GM21528 (cell line): ENCODE measurements around the gene ABLIM1.

Experiments
- ATAC-seq: cut with Tn5 transposase; IDR thresholded peaks from one replicate; pipeline ENCODE4 v1.9.1; 2021; ENCODE audit warnings: mild to moderate bottlenecking, moderate library complexity; ENCODE audit not compliant: unreplicated experiment, low FRiP score

The ABLIM1 gene

GRCh38 chr10:114593816-114594468 is 64.1 kb downstream of the ABLIM1 start:
- no peak for ATAC-seq

- no peak for ATAC-seq
Measured at GRCh38 chr10:114593240-114593792, 64.8 kb downstream of the ABLIM1 start.

- ATAC-seq: no peak
Measured at GRCh38 chr10:114590993-114591392, 67.1 kb downstream of the ABLIM1 start.

DNA sequence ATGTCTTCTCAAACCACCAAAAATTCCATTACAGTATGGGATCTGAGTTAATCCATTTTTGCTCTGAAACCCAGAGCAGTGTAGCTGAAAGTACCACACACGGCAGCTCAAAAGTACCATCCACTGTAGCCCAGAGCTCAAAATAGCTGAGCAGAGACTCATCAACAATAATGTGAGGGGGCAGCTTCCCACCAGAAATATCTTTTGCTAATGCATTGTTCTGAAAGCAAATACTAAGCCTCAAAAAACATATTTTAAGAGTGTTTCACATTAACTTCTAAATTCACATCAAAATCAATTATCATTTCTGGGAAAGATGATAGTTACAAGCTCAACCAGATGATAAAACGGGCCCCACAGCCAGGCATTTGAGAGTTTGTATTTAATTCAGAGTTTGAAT is 73.7 kb downstream of the ABLIM1 start:
- no peak for ATAC-seq

DNA sequence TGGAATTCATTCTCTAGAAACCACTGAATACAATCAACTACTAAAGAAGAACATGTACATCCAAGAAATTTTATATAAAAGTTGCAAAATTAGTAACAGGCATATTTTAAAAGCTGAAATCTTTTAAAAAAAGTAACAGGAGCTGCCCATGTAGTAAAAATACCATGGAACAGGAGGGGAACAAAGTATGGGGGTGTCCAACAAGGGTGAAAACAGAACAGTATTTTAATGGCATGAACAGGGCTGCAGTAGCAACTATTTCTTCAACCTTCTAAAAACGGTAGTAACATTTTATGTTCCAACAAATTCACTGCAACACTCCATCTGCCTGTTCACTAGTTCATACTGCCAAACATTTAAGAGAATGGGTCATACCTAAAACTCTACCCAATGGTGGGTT is 77.0 kb downstream of the ABLIM1 start:
- no peak for ATAC-seq

DNA sequence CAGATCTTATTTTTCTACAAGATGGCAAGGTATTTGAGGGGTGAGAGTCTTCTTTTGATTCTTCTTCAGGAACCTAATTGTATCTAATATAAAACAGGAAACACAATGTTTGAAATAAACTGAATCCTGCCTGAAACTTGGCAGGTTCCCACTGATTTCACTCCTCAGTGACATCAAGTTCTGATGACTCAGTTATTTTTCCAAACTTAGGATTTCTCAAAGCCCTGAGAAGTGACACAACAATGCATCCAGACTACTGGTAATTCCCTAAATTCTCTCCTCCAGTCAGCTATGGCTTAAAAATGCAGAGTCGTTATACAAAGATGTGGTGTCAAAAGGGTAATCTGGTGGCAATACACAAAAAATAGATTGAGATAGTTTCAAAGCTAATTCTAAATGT is 80.9 kb downstream of the ABLIM1 start:
- ATAC-seq: no peak

GRCh38 chr10:114576716-114577115 is 81.4 kb downstream of the ABLIM1 start:
- ATAC-seq: no peak

- no peak for ATAC-seq
Measured at GRCh38 chr10:114576132-114576487, 82.0 kb downstream of the ABLIM1 start.

GRCh38 chr10:114575417-114576131 is 82.5 kb downstream of the ABLIM1 start:
- no peak for ATAC-seq

DNA sequence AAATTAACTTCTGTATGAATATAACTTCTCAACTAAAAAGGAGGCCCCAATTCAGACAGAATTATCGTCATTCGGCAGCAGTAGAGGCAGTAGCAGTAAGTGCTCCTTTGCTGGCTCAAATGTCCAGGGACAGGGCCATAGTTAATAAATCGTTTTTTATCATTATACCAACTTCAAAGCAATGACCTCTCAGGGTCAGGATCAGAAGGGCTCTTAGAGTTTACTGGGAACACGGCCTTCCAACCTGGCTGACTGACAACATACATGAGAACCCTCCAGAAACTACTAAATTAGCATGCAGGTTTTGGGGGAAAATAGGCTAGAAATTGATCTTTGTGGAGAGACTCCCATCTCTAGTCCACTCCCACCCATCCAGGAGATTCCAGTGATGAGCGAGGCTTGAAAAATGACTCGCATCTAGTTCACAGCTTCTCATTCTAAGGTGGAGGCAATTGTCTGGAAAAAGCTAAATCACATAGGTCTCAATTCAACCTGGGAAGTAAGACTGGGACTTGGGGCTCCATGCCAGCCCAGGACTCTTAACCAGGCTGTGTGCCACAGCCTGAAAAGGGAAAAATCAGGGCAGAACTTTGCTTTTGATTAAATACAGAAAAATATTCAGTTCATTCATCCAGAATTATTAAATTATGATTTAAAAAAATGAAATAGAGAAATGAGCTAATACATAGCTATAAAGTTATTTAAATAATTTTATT is 84.6 kb downstream of the ABLIM1 start:
- ATAC-seq: no peak

DNA sequence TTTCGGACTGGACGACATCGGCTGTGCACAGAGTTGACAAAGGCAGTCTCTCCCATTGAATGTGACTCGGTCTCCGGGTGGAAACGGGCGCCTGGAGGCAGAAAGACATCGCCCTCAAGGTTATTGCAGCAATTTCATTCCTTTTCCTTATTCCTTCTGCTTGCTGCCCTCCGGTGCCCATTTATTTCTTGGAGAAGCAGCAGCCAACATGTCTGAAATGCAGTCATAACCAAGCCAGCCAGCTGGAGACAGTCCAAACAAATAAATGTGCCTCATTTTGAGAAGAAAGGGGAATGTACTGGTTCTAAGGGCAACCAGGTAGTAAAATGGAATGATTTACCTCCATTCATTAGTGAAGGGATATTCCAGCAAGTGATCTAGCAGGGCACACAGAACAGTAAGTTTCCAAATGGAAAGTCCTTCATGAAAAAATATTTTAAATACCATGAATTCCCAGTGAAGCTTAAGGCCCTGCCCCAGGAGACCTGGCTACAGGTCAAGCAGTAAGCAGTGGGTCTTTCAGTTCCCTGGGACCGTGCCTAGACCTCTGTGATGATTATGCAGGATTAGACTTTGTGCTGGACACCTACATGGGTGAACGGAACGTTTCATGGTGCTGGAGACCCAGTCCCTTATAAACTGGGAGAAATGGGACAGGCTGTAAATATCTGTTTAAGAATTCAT is 86.6 kb downstream of the ABLIM1 start:
- no peak for ATAC-seq

- no peak for ATAC-seq
Measured at GRCh38 chr10:114566064-114566463, 92.0 kb downstream of the ABLIM1 start.

GRCh38 chr10:114565066-114565465 is 93.0 kb downstream of the ABLIM1 start:
- no peak for ATAC-seq

- no peak for ATAC-seq
Measured at GRCh38 chr10:114561008-114561523, 97.0 kb downstream of the ABLIM1 start.

DNA sequence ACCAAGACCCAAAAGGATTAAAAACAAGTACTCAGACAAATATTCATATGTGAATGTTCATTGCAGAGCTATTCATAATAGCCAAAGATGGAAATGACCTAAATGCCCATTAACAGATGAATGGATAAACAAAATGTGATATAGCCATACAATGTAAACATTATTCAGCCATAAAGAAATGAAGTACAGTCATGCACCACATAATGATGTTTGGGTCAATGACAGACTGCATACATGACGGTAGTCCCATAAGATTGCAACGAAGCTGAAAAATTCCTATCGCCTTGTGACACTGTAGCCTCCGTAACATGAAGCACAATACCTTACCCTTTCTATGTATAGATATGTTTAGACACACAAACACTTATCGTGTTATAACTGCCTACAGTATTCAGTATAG is 97.9 kb downstream of the ABLIM1 start:
- ATAC-seq: no peak

- no peak for ATAC-seq
Measured at GRCh38 chr10:114559636-114560035, 98.4 kb downstream of the ABLIM1 start.

DNA sequence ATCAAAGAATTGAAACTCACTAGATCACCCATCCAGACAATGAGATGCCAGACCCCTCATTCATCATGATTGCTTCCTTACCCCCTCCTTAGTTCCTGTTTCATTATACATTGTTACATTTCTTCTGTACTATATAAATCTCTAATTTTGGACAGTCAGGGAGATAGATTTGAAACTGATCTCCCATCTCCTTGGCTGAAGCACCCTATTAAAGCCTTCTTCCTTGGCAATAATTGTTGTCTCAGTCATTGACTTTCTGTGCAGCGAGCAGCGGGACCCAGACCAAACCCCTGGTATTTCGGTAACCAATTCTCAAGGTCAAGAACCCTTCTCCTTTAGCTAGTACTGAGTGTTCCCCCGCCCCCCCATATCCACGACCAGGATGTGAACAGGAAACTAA is 100.2 kb downstream of the ABLIM1 start:
- no peak for ATAC-seq

DNA sequence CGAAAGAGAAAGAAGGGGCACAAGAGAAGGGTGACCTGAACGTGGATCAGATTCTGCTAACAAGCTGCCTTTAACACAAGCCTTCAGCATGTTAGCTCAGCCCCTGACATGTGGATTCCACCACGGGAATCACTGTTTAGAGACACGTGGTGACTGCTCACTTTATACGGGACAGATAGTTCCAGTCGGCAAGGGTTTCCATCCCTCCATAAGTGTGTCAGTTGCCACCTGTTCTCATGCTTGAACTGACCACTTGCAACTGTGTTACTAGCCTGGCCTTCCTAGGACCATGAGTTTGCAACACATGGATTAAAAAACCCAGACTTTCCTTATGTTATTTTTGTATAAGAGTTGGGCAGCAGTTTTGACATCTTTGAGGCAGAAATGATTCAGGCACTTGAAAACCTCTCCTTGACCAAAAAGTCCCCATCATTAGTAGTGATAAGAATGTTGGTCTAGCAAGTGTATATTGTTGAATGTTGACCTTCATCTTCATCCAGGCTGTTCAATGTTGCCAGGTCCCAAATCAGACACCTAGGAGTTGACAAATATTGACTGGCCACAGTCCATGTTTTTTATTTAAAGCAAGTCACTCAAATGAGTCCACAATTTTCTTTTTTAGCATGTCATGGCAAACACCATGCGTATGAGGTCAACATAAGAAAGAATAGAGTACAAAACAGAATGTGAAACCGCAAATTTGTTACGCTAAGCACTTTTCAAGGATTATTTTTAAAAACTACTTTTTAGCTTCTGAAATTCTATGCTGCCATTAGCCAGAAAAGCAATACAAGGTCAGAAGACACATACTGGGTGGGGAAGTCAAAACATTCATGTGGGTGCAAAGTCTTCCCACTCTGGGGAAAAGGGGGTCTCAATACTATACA is 101.6 kb downstream of the ABLIM1 start:
- no peak for ATAC-seq

GRCh38 chr10:114553436-114553835 is 104.6 kb downstream of the ABLIM1 start:
- ATAC-seq: no peak

- no peak for ATAC-seq
Measured at GRCh38 chr10:114552050-114552449, 106.0 kb downstream of the ABLIM1 start.
